ENCODE results near the gene CAPNS1.

GRCh38 chr19:36139473-36140303, at the start of gene CAPNS1:
- TF ChIP-seq CTCF (IDR thresholded peaks at IDR 0.05; ENCODE audit: low read depth, low read length) (no peak), POLR2A (IDR thresholded peaks at IDR 0.05; ENCODE audit: extremely low read depth, insufficient read length) (peak; percentile 64), MYC (IDR thresholded peaks at IDR 0.05; ENCODE audit: low read depth, low read length) (no peak; the same call in none of the 2 replicates)
